Raji (cell line): ENCODE measurements around the gene MINDY2.

Experiments used
- POLR2A ChIP-seq: IDR thresholded peaks from 2 replicates; pipeline ENCODE4 v1.6.1; 2011; ENCODE audit warnings: low read depth, low read length, control low read depth; ENCODE audit not compliant: insufficient read depth

The MINDY2 gene

GRCh38 chr15:58862326-58862725, 91.2 kb downstream of the MINDY2 start:
- TF ChIP-seq POLR2A: no peak

- TF ChIP-seq POLR2A: no peak
These were observed 93.7 kb downstream of the MINDY2 start for GRCh38 chr15:58864602-58865424.

GRCh38 chr15:58865425-58865880, 94.4 kb downstream of the MINDY2 start:
- no peak for TF ChIP-seq POLR2A

- no peak for TF ChIP-seq POLR2A
These were observed 96.8 kb downstream of the MINDY2 start for GRCh38 chr15:58867926-58868325.

- TF ChIP-seq POLR2A: no peak
These were observed 99.3 kb downstream of the MINDY2 start for GRCh38 chr15:58870451-58870850.

GRCh38 chr15:58873267-58873666, 102.2 kb downstream of the MINDY2 start:
- no peak for TF ChIP-seq POLR2A

- no peak for TF ChIP-seq POLR2A
These were observed 104.2 kb downstream of the MINDY2 start for GRCh38 chr15:58875343-58875742.

GRCh38 chr15:58876306-58877106, 105.4 kb downstream of the MINDY2 start:
- no peak for TF ChIP-seq POLR2A

- no peak for TF ChIP-seq POLR2A
These were observed 107.1 kb downstream of the MINDY2 start for GRCh38 chr15:58877999-58878825.

- TF ChIP-seq POLR2A: no peak
These were observed 109.2 kb downstream of the MINDY2 start for GRCh38 chr15:58880320-58880719.

- TF ChIP-seq POLR2A: no peak
These were observed 111.1 kb downstream of the MINDY2 start for GRCh38 chr15:58882243-58882642.

GRCh38 chr15:58886921-58887320, 115.8 kb downstream of the MINDY2 start:
- no peak for TF ChIP-seq POLR2A

- TF ChIP-seq POLR2A: no peak
These were observed 118.3 kb downstream of the MINDY2 start for GRCh38 chr15:58889363-58889762.

- no peak for TF ChIP-seq POLR2A
These were observed 127.1 kb downstream of the MINDY2 start for GRCh38 chr15:58898150-58898680.

- no peak for TF ChIP-seq POLR2A
These were observed 129.5 kb downstream of the MINDY2 start for GRCh38 chr15:58900631-58901030.
